Sigmoid colon (tissue), 4 donors: Measurements from ENCODE around the gene TACR1.
"Not testable (repeated sequence)": the region's sequence is repeated elsewhere in the genome, so short reads cannot be mapped to it uniquely, and the experiment has no call there.

Experiments used
- EP300 ChIP-seq, 4 donors: sonication (generic); formaldehyde crosslinking; IDR thresholded peaks; one replicate each; pipeline ENCODE4 v1.6.1; 2017; ENCODE audit warnings: antibody characterized with exemption in 4 of 4
- POLR2A ChIP-seq, 2 donors: fragments of 450-650 bp; IDR thresholded peaks; one replicate each; pipeline ENCODE4 v1.6.1; 2016; ENCODE audit warnings: antibody characterized with exemption in 2 of 2, mild to moderate bottlenecking in 2 of 2, moderate library complexity in 2 of 2
- POLR2AphosphoS5 ChIP-seq, 4 donors: sonication (generic); formaldehyde crosslinking; IDR thresholded peaks; one replicate each; pipeline ENCODE4 v1.6.1; 2017; ENCODE audit warnings: antibody characterized with exemption in 4 of 4
- TF ChIP-seq, protein P1 (sequence below), 4 experiments: fragments of 450-650 bp in 3 of 4; fragments of 200-600 bp in 1 of 4; IDR thresholded peaks; one replicate each; pipeline ENCODE4 v1.5.1; 2016 to 2019; ENCODE audit warnings: antibody characterized with exemption in 4 of 4, mild to moderate bottlenecking in 3 of 4, moderate library complexity in 2 of 4

DNA sequence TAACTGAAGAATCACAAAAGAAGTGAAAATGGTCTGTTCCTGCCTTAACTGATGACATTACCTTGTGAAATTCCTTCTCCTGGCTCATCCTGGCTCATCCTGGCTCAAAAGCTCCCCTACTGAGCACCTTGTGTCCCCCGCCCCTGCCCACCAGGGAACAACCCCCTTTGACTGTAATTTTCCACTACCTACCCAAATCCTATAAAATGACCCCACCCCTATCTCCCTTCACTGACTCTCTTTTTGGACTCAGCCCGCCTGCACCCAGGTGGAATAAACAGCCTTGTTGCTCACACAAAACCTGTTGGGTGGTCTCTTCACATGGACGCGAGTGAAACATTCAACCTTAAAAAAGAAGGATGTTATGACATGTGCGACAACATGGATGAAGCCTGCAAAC lies 142.2 kb downstream of the TACR1 start:
- TF ChIP-seq, protein P1, sequence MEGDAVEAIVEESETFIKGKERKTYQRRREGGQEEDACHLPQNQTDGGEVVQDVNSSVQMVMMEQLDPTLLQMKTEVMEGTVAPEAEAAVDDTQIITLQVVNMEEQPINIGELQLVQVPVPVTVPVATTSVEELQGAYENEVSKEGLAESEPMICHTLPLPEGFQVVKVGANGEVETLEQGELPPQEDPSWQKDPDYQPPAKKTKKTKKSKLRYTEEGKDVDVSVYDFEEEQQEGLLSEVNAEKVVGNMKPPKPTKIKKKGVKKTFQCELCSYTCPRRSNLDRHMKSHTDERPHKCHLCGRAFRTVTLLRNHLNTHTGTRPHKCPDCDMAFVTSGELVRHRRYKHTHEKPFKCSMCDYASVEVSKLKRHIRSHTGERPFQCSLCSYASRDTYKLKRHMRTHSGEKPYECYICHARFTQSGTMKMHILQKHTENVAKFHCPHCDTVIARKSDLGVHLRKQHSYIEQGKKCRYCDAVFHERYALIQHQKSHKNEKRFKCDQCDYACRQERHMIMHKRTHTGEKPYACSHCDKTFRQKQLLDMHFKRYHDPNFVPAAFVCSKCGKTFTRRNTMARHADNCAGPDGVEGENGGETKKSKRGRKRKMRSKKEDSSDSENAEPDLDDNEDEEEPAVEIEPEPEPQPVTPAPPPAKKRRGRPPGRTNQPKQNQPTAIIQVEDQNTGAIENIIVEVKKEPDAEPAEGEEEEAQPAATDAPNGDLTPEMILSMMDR (IDR thresholded peaks at IDR 0.05), result not testable (repeated sequence)
- not testable (repeated sequence) for TF ChIP-seq EP300, POLR2A, POLR2AphosphoS5 (IDR thresholded peaks at IDR 0.05)
